ENCODE results near the gene MACO1.
"Not testable (repeated sequence)": the region's sequence is repeated elsewhere in the genome, so short reads cannot be mapped to it uniquely, and the experiment has no call there.

GRCh38 chr1:25414578-25414977 lies 16.1 kb upstream of the MACO1 start:
- TF ChIP-seq, protein P1, sequence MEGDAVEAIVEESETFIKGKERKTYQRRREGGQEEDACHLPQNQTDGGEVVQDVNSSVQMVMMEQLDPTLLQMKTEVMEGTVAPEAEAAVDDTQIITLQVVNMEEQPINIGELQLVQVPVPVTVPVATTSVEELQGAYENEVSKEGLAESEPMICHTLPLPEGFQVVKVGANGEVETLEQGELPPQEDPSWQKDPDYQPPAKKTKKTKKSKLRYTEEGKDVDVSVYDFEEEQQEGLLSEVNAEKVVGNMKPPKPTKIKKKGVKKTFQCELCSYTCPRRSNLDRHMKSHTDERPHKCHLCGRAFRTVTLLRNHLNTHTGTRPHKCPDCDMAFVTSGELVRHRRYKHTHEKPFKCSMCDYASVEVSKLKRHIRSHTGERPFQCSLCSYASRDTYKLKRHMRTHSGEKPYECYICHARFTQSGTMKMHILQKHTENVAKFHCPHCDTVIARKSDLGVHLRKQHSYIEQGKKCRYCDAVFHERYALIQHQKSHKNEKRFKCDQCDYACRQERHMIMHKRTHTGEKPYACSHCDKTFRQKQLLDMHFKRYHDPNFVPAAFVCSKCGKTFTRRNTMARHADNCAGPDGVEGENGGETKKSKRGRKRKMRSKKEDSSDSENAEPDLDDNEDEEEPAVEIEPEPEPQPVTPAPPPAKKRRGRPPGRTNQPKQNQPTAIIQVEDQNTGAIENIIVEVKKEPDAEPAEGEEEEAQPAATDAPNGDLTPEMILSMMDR (conservative IDR thresholded peaks at IDR 0.05): not testable (repeated sequence)
- not testable (repeated sequence) for TF ChIP-seq EZH2 (IDR thresholded peaks at IDR 0.05; ENCODE audit: low read depth)

All from PC-9 (cell line).